ENCODE results near the gene ZNF784.

The ZNF784 gene

DNA sequence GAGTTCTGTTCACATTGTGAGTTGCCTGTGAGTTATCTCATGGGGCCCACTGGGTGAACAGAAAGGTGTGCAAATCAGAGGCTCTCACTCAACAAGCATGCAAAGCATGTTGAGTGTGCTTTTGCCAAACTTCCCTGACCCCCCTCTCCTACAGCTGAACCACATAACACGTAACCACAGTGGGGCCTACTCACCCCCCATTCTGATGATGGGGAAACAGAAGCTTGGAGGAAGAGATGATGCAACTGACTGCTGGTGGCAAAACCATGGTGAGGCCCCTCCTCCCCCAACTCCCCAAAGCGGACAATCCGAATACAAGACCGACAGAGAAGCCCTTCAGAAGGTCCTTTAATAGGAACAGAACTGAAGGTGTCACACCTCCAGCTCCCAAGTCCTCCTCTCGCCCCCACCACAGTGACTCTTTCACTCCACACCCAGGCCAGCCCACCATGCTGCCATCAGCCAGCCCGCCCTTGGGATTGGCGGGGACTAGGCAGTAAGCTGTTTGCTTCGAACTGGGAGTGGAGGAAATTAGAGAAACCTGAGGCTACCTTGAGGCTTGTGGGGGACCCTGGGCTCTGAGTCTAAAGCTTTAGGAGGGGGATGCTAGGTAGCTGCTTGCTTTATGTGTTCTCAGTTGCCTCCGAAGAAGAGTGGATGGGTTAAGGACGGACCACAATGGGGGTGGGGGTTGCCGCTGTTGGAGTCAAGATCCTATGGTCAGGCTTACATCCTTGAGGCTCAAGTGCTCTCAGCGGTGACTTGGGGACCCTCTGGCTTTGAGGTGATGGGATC lies 3.8 kb downstream of the ZNF784 start:
- DNase-seq (ENCODE audit: low read depth, low spot score): no peak

DNA sequence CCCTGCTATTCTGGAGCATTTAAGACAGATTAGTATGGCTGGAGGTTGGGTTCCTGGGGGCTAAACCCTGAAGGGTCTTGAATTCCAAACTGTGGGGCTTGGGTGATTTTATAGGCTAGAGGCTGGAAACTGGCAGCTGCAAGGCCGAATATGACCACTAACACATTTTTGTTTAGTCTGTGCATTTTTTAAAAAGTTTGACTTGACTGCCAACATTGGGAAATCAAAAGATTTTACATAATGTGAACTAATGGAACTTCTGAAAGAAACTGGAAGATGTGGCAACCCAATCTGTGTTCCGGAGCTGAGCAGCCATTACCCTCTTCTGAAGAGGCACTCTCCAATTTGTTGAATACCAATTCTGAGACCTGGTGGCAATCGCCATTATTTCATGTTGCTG lies 5.1 kb downstream of the ZNF784 start:
- no peak for DNase-seq (ENCODE audit: low read depth, low spot score)

DNA sequence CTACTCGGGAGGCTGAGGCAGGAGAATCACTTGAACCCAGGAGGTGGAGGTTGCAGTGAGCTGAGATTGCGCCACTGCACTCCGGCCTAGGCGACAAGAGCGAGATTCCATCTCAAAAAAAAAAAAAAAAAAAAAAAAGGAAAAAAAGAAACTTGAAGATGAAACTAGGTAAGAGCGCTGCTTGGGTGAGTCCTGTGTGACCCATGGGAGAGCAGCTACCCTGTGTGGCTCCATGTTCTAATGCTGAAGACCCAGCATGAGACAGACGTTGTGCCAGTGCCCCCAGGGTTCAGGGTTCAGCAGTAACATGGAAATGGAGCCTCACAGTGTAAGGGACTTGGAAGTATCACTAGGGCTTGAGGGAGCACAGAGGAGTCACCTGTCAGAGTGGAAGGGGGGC lies 5.9 kb downstream of the ZNF784 start:
- DNase-seq (ENCODE audit: low read depth, low spot score): no peak

DNA sequence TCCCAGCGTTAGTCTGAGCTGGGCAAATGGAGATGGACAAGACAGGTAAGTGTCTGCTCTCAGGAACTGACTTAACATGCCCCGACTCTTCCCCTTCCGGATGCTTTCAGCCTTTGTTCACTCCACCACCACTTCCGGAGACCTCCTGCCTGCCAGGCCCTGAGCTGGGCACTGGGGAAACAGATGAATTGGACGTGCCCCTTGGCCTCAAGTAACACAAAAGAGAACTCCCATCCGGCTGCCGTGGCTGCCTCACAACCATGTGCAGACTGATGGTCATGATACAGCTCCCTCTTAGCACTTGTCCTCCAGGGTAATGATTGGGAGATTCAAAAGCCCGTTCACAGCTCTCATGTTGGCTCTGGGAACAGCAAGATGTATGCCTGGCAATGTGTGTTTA lies 6.9 kb downstream of the ZNF784 start:
- no peak for DNase-seq (ENCODE audit: low read depth, low spot score)

DNA sequence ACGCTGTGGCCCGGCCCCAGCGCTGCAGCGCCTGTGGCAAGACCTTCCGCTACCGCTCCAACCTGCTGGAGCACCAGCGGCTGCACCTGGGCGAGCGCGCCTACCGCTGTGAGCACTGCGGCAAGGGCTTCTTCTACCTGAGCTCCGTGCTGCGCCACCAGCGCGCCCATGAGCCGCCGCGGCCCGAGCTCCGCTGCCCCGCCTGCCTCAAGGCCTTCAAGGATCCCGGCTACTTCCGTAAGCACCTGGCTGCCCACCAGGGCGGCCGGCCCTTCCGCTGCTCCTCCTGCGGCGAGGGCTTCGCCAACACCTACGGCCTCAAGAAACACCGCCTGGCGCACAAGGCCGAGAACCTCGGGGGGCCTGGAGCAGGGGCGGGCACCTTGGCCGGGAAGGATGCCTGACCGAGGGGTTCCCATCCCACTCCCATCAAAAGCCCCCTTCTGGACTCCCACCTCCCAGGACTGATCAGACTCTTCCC lies 7.9 kb downstream of the ZNF784 start:
- DNase-seq (ENCODE audit: low read depth, low spot score): no peak

DNA sequence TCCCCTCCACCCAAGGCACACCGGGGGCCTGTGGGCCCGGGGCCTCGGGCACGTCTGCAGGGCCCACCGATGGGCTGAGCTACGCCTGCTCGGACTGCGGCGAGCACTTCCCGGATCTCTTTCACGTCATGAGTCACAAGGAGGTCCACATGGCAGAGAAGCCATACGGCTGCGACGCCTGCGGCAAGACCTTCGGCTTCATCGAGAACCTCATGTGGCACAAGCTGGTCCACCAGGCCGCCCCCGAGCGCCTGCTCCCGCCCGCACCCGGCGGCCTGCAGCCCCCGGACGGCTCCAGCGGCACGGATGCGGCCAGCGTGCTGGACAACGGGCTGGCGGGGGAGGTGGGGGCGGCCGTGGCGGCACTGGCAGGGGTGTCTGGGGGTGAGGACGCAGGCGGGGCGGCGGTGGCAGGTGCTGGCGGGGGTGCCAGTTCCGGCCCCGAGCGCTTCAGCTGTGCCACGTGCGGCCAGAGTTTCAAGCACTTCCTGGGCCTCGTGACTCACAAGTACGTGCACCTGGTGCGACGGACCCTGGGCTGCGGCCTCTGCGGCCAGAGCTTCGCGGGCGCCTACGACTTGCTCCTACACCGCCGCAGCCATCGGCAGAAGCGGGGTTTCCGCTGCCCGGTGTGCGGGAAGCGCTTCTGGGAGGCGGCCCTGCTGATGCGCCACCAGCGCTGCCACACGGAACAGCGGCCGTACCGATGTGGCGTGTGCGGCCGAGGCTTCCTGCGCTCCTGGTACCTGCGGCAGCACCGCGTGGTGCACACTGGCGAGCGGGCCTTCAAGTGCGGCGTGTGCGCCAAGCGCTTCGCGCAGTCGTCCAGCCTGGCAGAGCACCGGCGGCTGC lies 8.6 kb downstream of the ZNF784 start:
- no peak for DNase-seq (ENCODE audit: low read depth, low spot score)

DNA sequence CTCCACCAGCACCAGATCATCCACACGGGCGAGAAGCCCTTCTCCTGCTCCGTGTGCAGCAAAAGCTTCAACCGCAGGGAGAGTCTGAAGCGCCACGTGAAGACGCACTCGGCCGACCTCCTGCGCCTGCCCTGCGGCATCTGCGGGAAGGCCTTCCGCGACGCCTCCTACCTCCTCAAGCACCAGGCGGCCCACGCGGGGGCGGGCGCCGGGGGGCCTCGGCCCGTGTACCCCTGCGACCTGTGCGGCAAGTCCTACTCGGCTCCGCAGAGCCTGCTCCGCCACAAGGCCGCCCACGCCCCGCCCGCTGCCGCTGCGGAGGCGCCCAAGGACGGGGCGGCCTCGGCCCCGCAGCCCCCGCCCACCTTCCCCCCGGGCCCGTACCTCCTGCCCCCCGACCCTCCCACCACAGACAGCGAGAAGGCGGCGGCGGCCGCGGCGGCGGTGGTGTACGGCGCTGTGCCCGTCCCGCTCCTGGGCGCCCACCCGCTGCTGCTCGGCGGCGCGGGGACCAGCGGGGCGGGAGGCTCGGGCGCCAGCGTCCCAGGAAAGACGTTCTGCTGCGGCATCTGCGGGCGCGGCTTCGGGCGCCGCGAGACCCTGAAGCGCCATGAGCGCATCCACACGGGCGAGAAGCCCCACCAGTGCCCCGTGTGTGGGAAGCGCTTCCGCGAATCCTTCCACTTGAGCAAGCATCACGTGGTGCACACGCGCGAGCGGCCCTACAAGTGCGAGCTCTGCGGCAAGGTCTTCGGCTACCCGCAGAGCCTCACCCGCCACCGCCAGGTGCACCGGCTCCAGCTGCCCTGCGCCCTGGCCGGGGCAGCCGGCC lies 9.4 kb downstream of the ZNF784 start:
- DNase-seq (ENCODE audit: low read depth, low spot score): no peak

DNA sequence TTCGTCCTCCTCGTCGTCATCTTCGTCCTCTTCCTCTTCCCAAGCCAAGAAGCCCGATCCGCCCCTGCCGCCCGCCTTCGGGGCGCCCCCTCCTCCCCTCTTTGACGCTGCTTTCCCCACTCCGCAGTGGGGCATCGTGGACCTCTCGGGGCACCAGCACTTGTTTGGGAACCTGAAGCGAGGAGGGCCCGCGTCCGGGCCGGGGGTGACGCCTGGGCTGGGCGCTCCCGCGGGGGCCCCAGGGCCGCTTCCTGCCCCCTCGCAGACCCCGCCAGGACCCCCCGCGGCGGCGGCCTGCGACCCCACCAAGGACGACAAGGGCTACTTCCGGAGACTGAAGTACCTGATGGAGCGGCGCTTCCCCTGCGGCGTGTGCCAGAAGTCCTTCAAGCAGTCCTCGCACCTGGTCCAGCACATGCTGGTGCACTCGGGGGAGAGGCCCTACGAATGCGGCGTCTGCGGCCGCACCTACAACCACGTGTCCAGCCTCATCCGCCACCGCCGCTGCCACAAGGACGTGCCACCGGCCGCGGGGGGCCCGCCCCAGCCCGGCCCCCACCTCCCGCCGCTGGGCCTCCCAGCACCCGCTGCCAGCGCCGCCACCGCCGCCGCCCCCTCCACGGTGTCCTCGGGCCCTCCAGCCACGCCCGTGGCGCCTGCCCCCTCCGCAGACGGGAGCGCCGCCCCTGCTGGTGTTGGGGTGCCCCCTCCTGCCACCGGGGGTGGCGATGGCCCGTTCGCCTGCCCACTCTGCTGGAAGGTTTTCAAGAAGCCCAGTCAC lies 10.2 kb downstream of the ZNF784 start:
- DNase-seq (ENCODE audit: low read depth, low spot score): no peak

DNA sequence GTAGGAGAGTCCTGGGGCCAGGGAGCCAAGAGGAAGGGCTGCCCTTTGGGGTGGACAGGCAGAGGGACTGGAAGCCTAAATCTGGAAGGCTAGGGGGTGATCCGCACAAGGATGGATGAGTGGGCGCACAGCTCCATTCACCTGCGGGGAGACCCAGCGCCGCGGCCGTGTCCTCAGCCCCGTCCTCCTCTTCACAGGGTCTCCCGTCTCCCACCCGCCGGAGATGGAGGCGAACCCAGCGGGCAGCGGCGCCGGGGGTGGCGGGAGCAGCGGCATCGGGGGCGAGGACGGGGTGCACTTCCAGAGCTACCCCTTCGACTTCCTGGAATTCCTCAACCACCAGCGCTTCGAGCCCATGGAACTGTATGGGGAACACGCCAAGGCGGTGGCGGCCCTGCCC lies 11.0 kb downstream of the ZNF784 start:
- DNase-seq (ENCODE audit: low read depth, low spot score): no peak

DNA sequence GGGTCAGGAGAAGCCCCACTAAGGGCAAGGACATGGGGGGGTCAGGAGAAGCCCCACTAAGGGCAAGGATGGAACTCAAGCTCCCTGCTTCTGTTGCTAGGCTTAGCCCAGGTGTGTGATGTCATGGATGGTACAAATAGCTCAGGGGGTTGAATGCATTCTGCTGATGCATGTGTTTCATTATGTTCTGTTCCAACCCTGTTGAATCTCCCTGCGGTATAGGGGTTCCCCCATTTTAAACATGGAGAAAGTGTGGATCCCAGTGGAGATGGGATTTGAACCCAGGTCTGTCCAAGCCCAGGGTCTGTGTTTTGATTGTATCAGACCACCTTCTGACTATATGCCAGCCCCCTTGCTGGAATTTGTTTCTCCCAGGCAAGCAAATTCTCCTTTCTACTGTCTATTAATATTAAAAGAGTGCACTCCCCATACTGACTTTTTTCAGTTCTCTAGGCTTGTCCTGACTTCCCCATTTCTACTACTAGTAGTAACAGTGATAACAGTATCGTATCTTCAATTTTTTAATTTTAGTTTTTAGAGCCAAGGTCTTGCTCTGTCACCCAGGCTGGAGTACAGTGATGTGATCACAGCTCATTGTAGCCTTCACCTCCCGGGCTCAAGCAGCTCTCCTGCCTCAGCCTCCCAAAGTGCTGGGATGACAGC lies 12.3 kb downstream of the ZNF784 start:
- no peak for DNase-seq (ENCODE audit: low read depth, low spot score)

DNA sequence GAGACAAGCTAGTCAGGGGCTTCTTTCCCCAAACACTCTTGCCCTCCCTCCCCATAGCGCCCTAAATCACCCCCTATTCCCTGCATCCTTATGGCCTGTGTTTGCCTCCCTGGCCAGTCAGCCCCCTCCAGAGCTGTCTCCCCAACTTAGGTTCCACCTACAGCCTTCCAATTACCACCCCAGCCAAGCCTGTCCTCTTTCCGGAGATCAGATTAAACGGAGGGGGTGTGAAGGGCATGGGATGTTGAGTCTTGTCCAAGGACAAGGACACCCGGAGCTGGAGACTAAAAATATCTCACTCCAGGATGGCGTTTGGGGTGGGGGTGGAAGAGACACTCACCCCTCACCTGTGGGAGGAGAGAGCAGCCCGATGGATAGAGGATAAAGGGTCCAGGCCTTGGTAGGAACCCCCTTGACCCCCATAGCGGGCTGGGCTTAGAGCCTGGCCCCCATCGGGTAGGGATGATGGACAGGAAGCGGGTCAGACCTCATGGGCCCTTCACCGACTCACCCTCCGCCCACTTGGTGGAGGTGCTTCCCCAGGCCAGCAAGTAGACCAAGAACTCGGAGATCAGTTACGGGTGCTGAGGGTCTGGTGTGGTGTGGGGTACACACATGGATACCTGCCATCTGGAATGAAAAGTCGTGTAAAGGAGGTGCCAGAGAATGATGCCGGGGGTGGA lies 12.9 kb downstream of the ZNF784 start:
- DNase-seq (ENCODE audit: low read depth, low spot score): no peak

DNA sequence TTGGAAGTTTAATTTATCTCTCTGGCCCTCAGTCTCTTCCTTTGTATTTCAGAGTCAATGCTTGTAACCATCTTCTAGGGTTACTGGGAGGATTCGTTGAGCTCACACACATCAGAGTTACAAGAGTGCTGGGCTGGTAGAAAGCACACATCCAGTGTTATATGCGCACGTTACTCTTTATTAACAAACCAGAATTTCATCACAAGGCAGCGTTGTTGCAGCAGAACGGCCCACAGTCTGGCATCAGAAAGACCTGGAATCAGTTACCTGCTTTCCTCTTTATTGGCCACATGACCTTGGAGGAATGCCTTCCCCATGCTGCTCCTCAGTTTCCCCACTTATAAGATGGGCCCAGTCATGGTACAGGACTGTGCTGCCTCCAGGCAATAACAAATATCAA lies 15.0 kb downstream of the ZNF784 start:
- no peak for DNase-seq (ENCODE audit: low read depth, low spot score)

DNA sequence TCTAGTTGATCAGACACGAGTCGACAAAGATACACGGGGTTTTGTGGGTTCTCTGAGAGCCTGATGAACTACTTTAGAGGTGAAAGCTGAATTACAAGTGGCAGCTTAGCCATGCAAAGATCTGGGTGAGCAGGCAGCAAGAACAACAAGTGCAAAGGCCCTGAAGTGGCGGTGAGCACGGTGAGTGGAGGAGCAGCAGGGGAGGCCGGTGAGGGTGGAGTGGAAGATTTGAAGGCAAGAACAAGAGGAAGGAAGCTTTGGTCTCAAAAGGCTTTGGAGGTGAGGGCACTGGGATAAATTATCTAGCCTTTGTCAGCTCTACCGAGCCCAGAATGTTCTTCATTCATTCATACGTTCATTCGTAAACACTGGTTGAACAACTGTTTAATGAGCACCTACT lies 17.5 kb downstream of the ZNF784 start:
- no peak for DNase-seq (ENCODE audit: low read depth, low spot score)

DNA sequence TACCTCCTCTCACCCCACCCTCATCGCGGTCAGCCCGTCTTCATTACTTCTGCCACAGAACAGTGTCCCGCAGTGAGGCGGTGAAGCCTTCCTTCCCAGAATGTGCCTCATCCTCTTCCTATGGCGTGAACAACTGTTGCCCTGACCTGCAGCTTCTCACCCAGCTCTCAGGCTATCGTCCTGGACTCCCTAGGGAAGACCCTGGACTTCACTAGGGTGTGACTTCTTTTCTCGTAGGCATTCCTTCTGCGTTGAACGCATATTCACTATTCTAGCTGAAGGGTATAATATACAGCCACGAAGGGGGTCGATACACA lies 17.9 kb downstream of the ZNF784 start:
- no peak for DNase-seq (ENCODE audit: low read depth, low spot score)

DNA sequence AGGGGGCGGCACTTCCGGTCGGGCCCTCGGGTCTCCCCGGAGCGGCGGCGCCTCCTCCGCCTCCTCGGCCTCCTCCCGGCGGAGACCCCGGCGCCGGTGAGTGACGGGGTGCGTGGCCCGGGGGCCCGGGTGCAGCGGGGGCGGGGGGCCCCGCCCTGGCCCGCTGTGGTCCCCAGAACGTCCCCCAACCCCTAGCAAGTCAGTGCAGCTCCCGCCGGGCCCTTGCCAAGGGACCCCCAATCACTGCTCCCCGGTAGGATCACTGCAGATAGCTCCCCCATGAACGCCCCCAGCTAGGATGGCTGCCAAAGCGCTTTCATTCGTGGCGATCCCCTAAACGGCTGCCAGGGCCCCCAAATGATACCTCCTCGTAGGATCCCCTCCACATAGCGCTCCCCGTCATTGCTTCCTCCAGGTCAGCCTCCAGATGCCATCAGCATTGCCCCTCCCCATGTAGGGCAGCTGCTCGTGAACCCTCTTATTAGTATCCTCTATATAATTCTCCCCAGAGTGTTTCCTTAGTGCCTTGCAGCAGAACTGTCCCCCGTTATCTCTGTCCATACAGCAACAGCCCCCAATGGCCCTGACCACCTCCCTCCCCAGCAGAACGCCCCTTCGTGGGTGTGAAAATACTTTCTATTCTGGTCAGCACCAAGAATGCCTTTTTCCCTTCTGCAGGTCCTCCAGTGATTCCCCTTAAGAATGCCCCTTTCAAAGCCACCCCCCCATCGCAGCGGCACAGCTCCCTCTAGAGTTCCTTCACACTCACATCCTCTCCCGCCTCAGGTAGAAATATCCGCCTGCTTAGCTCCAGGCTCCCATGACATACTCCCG lies 18.5 kb downstream of the ZNF784 start, which contains the start of gene ZNF865:
Gene ZNF865, plus strand, starts transcription at position 11 of the 834 bp plus-strand sequence. CDS start 7,972 bp downstream, outside the sequence.
- DNase-seq (ENCODE audit: low read depth, low spot score): no peak

DNA sequence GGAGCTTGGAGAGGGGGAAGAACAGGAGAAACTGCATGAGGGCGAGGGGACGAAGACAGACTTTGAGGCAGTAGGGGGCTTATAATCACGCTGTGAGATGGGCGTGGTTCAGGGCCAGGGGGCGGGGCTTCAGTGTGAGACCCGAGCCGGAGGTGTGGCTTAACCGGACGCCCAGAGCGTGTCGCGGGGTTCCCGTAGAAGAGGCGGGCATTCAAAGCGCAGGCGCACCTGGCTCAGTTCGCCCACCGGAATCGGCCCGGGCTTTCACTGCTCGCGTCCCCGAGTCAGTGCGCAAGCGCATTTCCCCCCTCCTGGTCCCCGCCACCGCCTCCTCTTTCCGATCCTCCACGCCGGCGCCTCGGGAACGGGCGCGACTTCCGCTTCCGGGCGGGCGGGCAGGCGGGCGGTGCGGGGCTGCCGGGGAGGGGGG lies 19.1 kb downstream of the ZNF784 start:
- no peak for DNase-seq (ENCODE audit: low read depth, low spot score)

DNA sequence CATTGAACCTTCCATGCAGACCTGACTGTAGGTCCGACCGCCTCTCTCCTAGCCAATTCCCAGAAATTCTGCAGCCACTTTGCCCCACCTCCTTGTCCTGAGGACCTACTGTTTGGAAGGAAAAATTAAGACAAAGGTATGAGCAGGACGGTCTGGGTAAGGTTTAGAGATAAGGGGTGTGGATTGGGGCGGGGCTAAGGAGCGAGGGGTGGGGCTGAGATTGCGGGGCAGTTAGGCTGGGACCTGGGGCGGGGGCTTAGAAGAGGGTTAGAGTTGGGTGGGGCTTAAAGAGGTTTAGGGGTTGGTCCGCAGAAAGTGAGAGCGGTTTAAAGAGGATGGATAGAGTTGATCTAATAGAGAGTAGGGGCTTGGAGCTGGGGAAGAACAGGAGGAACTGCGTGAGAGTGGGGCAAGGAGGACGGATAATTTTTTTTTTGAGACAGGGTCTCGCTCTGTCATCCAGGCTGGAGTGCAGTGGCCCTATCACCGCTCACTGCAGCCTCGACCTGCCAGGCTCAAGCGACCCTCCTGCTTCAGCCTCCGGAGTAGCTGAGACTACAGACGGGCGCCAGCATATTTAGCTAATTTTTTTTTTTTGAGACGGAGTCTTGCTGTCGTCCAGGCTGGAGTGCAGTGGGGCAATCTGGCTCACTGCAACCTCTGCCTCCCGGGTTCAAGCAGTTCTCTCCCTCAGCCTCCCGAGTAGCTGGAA lies 20.6 kb downstream of the ZNF784 start:
- DNase-seq (ENCODE audit: low read depth, low spot score): no peak

DNA sequence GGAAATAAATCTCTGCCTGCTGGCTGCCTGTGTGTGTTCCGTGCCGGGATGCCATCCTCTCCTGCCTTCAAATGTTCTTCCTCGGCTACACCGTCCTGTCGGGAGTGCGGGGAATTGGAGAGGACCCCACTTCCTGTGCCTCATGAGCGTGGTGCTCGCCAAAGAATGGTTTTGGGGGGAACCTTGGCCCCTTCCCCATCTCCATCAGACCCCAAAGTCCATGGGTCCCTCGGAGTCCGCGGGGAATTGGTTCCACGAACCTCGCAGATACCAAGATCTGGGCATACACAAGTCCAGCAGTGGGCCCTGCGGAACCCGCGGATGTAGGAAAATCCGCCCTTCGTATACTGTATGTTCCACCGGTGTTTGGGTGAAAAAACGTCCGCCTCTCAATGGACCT lies 21.3 kb downstream of the ZNF784 start:
- no peak for DNase-seq (ENCODE audit: low read depth, low spot score)
